CD14-positive monocyte (primary cell): ENCODE measurements around the gene GDA. TPM values are rescaled to one million over a fixed set of nuclear protein-coding genes. Genes with fewer than 3 reads are reported as not detected.

Experiments used
- DNase-seq, 3 donors: peaks; one replicate each; pipeline ENCODE4 v3.0.0-alpha.2; 2011 to 2022
- H2AFZ ChIP-seq: 2 replicates; pipeline ENCODE4 v1.6.0; 2012; ENCODE audit warnings: mild to moderate bottlenecking, low read depth, low read length, inconsistent platforms; ENCODE audit not compliant: insufficient read depth, poor library complexity, severe bottlenecking
- H3K27ac ChIP-seq, 2 donors: 1 replicate in 1 of 2; 2 replicates in 1 of 2; pipeline ENCODE4 v1.5.1; 2012 to 2013; ENCODE audit warnings: low read length in 2 of 2, control low read depth in 1 of 2, inconsistent platforms in 1 of 2, low read depth in 1 of 2, mild to moderate bottlenecking in 1 of 2
- H3K27me3 ChIP-seq, 2 donors: one replicate each; pipeline versions ENCODE4 v1.6.0 to v1.6.1; 2011 to 2013; ENCODE audit warnings: low read length in 2 of 2; ENCODE audit not compliant: control insufficient read depth in 2 of 2, insufficient read depth in 2 of 2
- H3K36me3 ChIP-seq, 2 donors: replicated peaks in 1 of 2; 1 replicate in 1 of 2; 2 replicates in 1 of 2; pipeline versions ENCODE4 v1.5.1 to v1.6.1; 2012 to 2013; ENCODE audit warnings: low read length in 2 of 2, control low read depth in 1 of 2, inconsistent platforms in 1 of 2, mild to moderate bottlenecking in 1 of 2; ENCODE audit not compliant: insufficient read depth in 2 of 2, control insufficient read depth in 1 of 2
- H3K4me1 ChIP-seq, 2 donors: 1 replicate in 1 of 2; 2 replicates in 1 of 2; pipeline versions ENCODE4 v1.5.1 to v1.6.1; 2012 to 2013; ENCODE audit warnings: low read length in 2 of 2, control low read depth in 1 of 2, inconsistent platforms in 1 of 2, mild to moderate bottlenecking in 1 of 2, moderate library complexity in 1 of 2; ENCODE audit not compliant: insufficient read depth in 2 of 2, control insufficient read depth in 1 of 2
- H3K4me2 ChIP-seq: replicated peaks from 2 replicates; pipeline ENCODE3; 2012; ENCODE audit warnings: low read length, moderate library complexity, mild to moderate bottlenecking; ENCODE audit not compliant: poor library complexity, severe bottlenecking; ENCODE audit errors: extremely low read depth
- H3K4me3 ChIP-seq, 3 experiments: fragments of 200-600 bp in 1 of 3; sonication (generic) in 1 of 3; replicated peaks in 1 of 3; 1 replicate in 2 of 3; 2 replicates in 1 of 3; pipeline ENCODE4 v1.5.1; 2011 to 2013; ENCODE audit warnings: low read length in 3 of 3, mild to moderate bottlenecking in 3 of 3, control low read depth in 2 of 3, low read depth in 2 of 3, inconsistent platforms in 1 of 3, moderate library complexity in 1 of 3
- H3K79me2 ChIP-seq: 2 replicates; pipeline ENCODE4 v1.6.0; 2012; ENCODE audit warnings: mild to moderate bottlenecking, control low read depth, inconsistent platforms, low read length, moderate library complexity; ENCODE audit not compliant: insufficient read depth
- H3K9ac ChIP-seq: 2 replicates; pipeline ENCODE4 v1.6.0; 2017; ENCODE audit warnings: low read length, mild to moderate bottlenecking; ENCODE audit not compliant: insufficient read depth, poor library complexity, severe bottlenecking
- H3K9me3 ChIP-seq, 2 donors: replicated peaks in 1 of 2; 1 replicate in 1 of 2; 2 replicates in 1 of 2; pipeline versions ENCODE4 v1.5.1 to v1.6.1; 2012 to 2013; ENCODE audit warnings: low read length in 2 of 2, control low read depth in 1 of 2; ENCODE audit not compliant: control insufficient read depth in 1 of 2, insufficient read depth in 1 of 2
- H4K20me1 ChIP-seq: 2 replicates; pipeline ENCODE4 v1.6.0; 2012; ENCODE audit warnings: mild to moderate bottlenecking, low read length, control low read depth, moderate library complexity; ENCODE audit not compliant: insufficient read depth
- H3K27ac Mint-ChIP-seq, 7 donors: one replicate each; pipeline ENCODE4 v1.8.0; 2020; ENCODE audit warnings: mild to moderate bottlenecking in 7 of 7, mixed read lengths in 7 of 7, moderate library complexity in 6 of 7, inconsistent platforms in 2 of 7
- H3K27me3 Mint-ChIP-seq, 3 donors: one replicate each; pipeline ENCODE4 v1.8.0; 2021 to 2022; ENCODE audit warnings: low read depth in 3 of 3, mild to moderate bottlenecking in 3 of 3, mixed read lengths in 3 of 3, moderate library complexity in 3 of 3, inconsistent platforms in 1 of 3
- H3K36me3 Mint-ChIP-seq, 2 donors: one replicate each; pipeline ENCODE4 v1.8.0; 2020; ENCODE audit warnings: mixed read lengths in 2 of 2, inconsistent platforms in 1 of 2, mild to moderate bottlenecking in 1 of 2
- H3K4me1 Mint-ChIP-seq: one replicate; pipeline ENCODE4 v1.8.0; 2020; ENCODE audit warnings: mild to moderate bottlenecking, mixed read lengths
- H3K4me3 Mint-ChIP-seq, 2 donors: one replicate each; pipeline ENCODE4 v1.8.0; 2020; ENCODE audit warnings: mild to moderate bottlenecking in 2 of 2, mixed read lengths in 2 of 2, moderate library complexity in 1 of 2
- H3K9me3 Mint-ChIP-seq, 7 donors: one replicate each; pipeline ENCODE4 v1.8.0; 2020 to 2022; ENCODE audit warnings: mixed read lengths in 7 of 7, mild to moderate bottlenecking in 6 of 7, moderate library complexity in 6 of 7, inconsistent platforms in 2 of 7
- WGBS: methylation state at CpG from one replicate; pipeline ENCODE4 v1.1.5; 2013; ENCODE audit warnings: missing lambda C conversion rate; ENCODE audit not compliant: insufficient coverage; 5-methylcytosine and 5-hydroxymethylcytosine counted together
- intact Hi-C, 2 donors: fragments of 100-400 bp; cut with micrococcal nuclease; formaldehyde crosslinking; loops; one replicate each; pipeline versions ENCODE4 v1.15.0 to v1.15.1; 2023
- polyA plus RNA-seq, 3 donors: library from polyadenylated mRNA; depleted of rRNA in 1 of 3; unstranded in 2 of 3; stranded (reverse) in 1 of 3; fragments of 300-500 nt in 2 of 3; fragments of >200 nt in 1 of 3; fragmentation: Illumina TruSeq in 2 of 3; gene quantifications; 1 replicate in 2 of 3; 2 replicates in 1 of 3; pipeline ENCODE4 v1.2.3, GENCODE V29; 2012 to 2021
- TF ChIP-seq, protein P1 (sequence below): fragments of 200-600 bp; IDR thresholded peaks from one replicate; pipeline ENCODE4 v1.8.0; 2022; ENCODE audit warnings: antibody characterized with exemption, mild to moderate bottlenecking

The GDA gene
- polyA plus RNA-seq, 3 donors: not detected

DNA sequence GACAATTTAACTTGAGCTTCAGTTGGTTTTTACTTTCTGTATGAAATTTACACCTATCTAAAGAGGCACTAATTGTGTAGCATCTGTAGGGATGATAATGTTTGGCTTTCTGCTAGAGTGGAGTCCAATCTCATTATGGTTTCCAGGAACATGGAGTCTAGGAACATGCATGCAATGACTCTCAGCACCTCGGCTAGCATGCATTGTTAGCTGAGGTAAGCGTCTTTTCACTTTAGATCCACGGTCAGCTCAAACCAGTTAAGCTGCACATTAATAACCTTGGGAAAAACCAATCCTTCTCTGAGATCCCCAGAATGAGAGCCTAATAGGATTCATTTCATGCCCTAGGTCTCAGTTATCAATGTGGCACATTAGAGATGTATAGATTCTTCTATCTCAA, 7.8 kb upstream of the GDA start:
- H3K4me2 ChIP-seq: no peak overlapping the region
- H3K36me3 ChIP-seq: no peaks in the 10 kb centered on the region
- no peaks in the 10 kb centered on the region for H3K4me1 ChIP-seq
- TF ChIP-seq, protein P1, sequence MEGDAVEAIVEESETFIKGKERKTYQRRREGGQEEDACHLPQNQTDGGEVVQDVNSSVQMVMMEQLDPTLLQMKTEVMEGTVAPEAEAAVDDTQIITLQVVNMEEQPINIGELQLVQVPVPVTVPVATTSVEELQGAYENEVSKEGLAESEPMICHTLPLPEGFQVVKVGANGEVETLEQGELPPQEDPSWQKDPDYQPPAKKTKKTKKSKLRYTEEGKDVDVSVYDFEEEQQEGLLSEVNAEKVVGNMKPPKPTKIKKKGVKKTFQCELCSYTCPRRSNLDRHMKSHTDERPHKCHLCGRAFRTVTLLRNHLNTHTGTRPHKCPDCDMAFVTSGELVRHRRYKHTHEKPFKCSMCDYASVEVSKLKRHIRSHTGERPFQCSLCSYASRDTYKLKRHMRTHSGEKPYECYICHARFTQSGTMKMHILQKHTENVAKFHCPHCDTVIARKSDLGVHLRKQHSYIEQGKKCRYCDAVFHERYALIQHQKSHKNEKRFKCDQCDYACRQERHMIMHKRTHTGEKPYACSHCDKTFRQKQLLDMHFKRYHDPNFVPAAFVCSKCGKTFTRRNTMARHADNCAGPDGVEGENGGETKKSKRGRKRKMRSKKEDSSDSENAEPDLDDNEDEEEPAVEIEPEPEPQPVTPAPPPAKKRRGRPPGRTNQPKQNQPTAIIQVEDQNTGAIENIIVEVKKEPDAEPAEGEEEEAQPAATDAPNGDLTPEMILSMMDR: no peak
- H3K27ac ChIP-seq: no peak overlapping the region
- Mint-ChIP-seq H3K27me3 (peaks cover 4 to 13% (median 6%) of the 10 kb centered on the region in 3 donors), H3K9me3 (peaks cover 0 to 3% (median 0%) of the 10 kb centered on the region in 7 donors), H3K27ac (no peak overlapping the region), H3K4me3 (no peak overlapping the region), H3K36me3 (no peaks in the 10 kb centered on the region), H3K4me1 (no peaks in the 10 kb centered on the region)
- H3K4me3 ChIP-seq: no peak overlapping the region
- intact Hi-C loops: no loop called here
- H3K27me3 ChIP-seq: peaks cover 2 to 8% of the 10 kb centered on the region in 2 donors
- H3K79me2 ChIP-seq: no peaks in the 10 kb centered on the region
- no peaks in the 10 kb centered on the region for H4K20me1 ChIP-seq
- no peak overlapping the region for H3K9ac ChIP-seq
- no peaks in the 10 kb centered on the region for H3K9me3 ChIP-seq
- no peak overlapping the region for H2AFZ ChIP-seq
- DNase-seq: no peak
- WGBS: 80% methylated on average over 1 of the region's 3 CpGs

GRCh38 chr9:72144756-72145492, 4.3 kb upstream of the GDA start:
- Mint-ChIP-seq H3K4me3 (no peak overlapping the region), H3K36me3 (no peaks in the 10 kb centered on the region), H3K27me3 (peaks cover 25 to 38% (median 32%) of the 10 kb centered on the region in 3 donors), H3K27ac (no peak overlapping the region), H3K4me1 (peaks cover 9% of the 10 kb centered on the region), H3K9me3 (peaks cover 0 to 6% (median 3%) of the 10 kb centered on the region in 7 donors)
- no CpG with 5 or more reads among the region's 3 CpGs for WGBS
- Histone ChIP-seq H3K4me1 (peaks cover 5 to 7% of the 10 kb centered on the region in 2 donors), H3K4me2 (no peak overlapping the region), H2AFZ (no peak overlapping the region), H3K9ac (no peak overlapping the region), H4K20me1 (no peaks in the 10 kb centered on the region), H3K9me3 (peaks cover 0 to 12% of the 10 kb centered on the region in 2 donors), H3K27me3 (peaks cover 23 to 37% of the 10 kb centered on the region in 2 donors), H3K36me3 (no peaks in the 10 kb centered on the region), H3K4me3 (no peak overlapping the region), H3K79me2 (no peaks in the 10 kb centered on the region), H3K27ac (no peak overlapping the region)
- TF ChIP-seq, protein P1: no peak
- DNase-seq: no peak
- intact Hi-C loops: no loop called here
